IgD-negative memory B cell (primary cell): ENCODE data around the gene PSMD8. TPM values are rescaled to one million over a fixed set of nuclear protein-coding genes. Genes with fewer than 3 reads are reported as not detected.
"Not testable (repeated sequence)": the region's sequence is repeated elsewhere in the genome, so short reads cannot be mapped to it uniquely, and the experiment has no call there.

Source experiments
- H3K27ac Mint-ChIP-seq, 3 donors: one replicate each; pipeline ENCODE4 v1.8.0; 2020 to 2022; ENCODE audit warnings: mild to moderate bottlenecking in 3 of 3, mixed read lengths in 3 of 3, moderate library complexity in 1 of 3
- H3K27me3 Mint-ChIP-seq: one replicate; pipeline ENCODE4 v1.8.0; 2021; ENCODE audit warnings: mixed read lengths
- H3K36me3 Mint-ChIP-seq: one replicate; pipeline ENCODE4 v1.8.0; 2020; ENCODE audit warnings: mild to moderate bottlenecking, mixed read lengths
- H3K4me1 Mint-ChIP-seq, 3 donors: one replicate each; pipeline ENCODE4 v1.8.0; 2020 to 2022; ENCODE audit warnings: mixed read lengths in 3 of 3, mild to moderate bottlenecking in 1 of 3
- H3K4me3 Mint-ChIP-seq, 4 donors: one replicate each; pipeline ENCODE4 v1.8.0; 2020 to 2022; ENCODE audit warnings: mild to moderate bottlenecking in 4 of 4, mixed read lengths in 4 of 4, moderate library complexity in 3 of 4
- H3K9me3 Mint-ChIP-seq, 3 donors: one replicate each; pipeline ENCODE4 v1.8.0; 2020 to 2021; ENCODE audit warnings: mixed read lengths in 3 of 3, mild to moderate bottlenecking in 1 of 3
- polyA plus RNA-seq: library from polyadenylated mRNA; unstranded; fragments of 300-500 nt; fragmentation: Illumina TruSeq; gene quantifications from one replicate; pipeline ENCODE4 v1.2.3, GENCODE V29; 2021

PSMD8 gene
- 191 TPM for polyA plus RNA-seq

DNA sequence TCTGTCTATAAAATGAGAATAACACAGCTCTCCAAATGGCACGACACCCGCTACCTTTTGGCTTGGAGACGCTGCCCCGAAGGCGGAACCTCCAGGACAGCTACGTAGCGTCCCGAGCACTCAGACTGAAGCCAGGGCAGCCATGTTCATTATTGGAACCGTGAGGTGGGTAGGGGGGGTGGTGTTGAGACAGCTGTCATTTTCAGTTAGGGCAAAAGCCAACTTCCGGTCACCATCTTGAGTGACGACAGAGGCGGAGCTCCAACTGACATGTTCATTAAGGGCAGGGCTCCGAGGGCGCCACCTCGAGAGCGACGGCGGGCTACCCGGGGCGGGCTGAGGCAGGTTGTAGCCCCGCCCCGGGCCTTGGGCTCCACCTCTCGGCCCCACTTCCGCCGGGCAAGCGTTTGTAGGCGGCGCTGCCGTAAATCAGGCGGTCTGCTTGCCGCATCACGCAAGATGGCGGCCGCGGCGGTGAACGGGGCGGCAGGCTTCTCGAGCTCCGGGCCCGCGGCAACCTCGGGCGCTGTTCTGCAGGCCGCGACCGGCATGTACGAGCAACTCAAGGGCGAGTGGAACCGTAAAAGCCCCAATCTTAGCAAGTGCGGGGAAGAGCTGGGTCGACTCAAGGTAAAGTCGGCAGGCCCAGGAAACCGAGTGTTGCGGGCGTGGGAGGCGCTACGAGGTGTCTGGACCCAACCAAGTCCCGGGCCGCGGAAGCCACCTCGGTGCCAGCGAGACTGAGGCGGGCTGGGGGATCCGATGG, at the start of gene PSMD8:
Gene PSMD8, plus strand, starts transcription at position 240 of the 766 bp plus-strand sequence. Its CDS starts 31 bp downstream, at position 271.
- peaks cover 8% of the 10 kb centered on the region for H3K36me3 Mint-ChIP-seq

DNA sequence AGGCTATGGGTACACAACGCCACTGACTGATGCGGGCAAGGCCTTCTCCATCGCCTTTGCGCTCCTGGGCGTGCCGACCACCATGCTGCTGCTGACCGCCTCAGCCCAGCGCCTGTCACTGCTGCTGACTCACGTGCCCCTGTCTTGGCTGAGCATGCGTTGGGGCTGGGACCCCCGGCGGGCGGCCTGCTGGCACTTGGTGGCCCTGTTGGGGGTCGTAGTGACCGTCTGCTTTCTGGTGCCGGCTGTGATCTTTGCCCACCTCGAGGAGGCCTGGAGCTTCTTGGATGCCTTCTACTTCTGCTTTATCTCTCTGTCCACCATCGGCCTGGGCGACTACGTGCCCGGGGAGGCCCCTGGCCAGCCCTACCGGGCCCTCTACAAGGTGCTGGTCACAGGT, 47.8 kb upstream of the PSMD8 start:
- H3K27ac Mint-ChIP-seq, result no peak overlapping the region
- no peaks in the 10 kb centered on the region for H3K27me3 Mint-ChIP-seq
- peaks cover 9% of the 10 kb centered on the region for H3K36me3 Mint-ChIP-seq
- H3K4me1 Mint-ChIP-seq, result peaks cover 0 to 2% (median 1%) of the 10 kb centered on the region in 3 donors
- no peaks in the 10 kb centered on the region for H3K9me3 Mint-ChIP-seq
- H3K4me3 Mint-ChIP-seq, result no peak overlapping the region

More for the DNA sequence above, at the start of gene PSMD8:
- Mint-ChIP-seq H3K27me3 (peaks cover 8% of the 10 kb centered on the region), H3K9me3 (no peaks in the 10 kb centered on the region), H3K4me1 (peaks cover 12 to 21% (median 20%) of the 10 kb centered on the region in 3 donors), H3K4me3 (peak within 1 kb of the TSS; percentile 99), H3K27ac (peak within 1 kb of the TSS; percentile 76 to 99 (median 97))

DNA sequence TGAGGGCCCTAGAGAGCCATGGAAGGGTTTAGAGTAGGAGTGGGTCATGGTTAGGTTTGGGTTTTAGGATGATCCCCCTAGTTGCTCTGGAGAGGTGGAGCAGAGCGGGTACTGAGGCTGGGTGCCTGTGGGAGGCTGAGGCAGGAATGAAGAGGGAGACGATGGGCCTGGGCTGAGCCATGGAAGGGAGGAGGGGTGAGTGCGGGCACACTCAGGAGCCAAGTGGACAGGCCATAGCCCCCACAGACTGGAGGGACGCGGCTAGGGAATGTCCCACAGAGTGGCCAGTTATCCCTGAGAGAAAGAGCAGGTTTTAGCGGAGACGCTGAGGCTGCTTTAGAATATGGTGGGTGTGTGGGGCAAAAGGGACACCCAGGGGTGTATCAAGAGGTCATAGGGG, 44.7 kb upstream of the PSMD8 start:
- no peaks in the 10 kb centered on the region for H3K27me3 Mint-ChIP-seq
- peak overlapping the region in 1 of 3 donors; percentile 18 for H3K27ac Mint-ChIP-seq
- H3K9me3 Mint-ChIP-seq, result no peaks in the 10 kb centered on the region
- no peak overlapping the region for H3K4me3 Mint-ChIP-seq
- no peaks in the 10 kb centered on the region for H3K4me1 Mint-ChIP-seq
- peaks cover 9% of the 10 kb centered on the region for H3K36me3 Mint-ChIP-seq

DNA sequence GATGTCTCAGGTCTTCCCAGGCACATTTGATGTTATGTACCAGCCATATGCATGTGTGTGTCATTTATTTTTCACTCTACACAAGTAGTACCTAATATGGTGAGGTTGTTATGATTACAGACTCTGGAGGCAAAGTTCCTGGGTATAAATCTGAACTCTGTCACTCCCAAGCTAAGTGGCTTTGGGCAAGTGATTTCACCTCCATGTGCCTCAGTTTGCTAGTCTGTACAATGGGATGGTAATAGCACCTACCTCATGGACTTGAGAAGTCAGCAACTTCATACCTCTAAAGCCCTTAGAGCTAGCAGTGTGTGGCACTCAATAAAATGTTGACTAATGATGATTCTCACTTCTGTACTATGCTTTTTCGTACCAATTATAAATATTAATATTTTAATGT, 42.6 kb upstream of the PSMD8 start:
- Mint-ChIP-seq H3K27ac (no peak overlapping the region), H3K9me3 (no peaks in the 10 kb centered on the region), H3K4me1 (no peaks in the 10 kb centered on the region), H3K4me3 (no peak overlapping the region), H3K36me3 (peaks cover 9% of the 10 kb centered on the region), H3K27me3 (no peaks in the 10 kb centered on the region)

- peaks cover 3% of the 10 kb centered on the region for H3K36me3 Mint-ChIP-seq
- H3K9me3 Mint-ChIP-seq, result no peaks in the 10 kb centered on the region
- H3K27ac Mint-ChIP-seq, result no peak overlapping the region
- peaks cover 0 to 6% (median 5%) of the 10 kb centered on the region in 3 donors for H3K4me1 Mint-ChIP-seq
- no peaks in the 10 kb centered on the region for H3K27me3 Mint-ChIP-seq
- H3K4me3 Mint-ChIP-seq, result no peak overlapping the region
Measured at GRCh38 chr19:38333245-38333644, 41.1 kb upstream of the PSMD8 start.

DNA sequence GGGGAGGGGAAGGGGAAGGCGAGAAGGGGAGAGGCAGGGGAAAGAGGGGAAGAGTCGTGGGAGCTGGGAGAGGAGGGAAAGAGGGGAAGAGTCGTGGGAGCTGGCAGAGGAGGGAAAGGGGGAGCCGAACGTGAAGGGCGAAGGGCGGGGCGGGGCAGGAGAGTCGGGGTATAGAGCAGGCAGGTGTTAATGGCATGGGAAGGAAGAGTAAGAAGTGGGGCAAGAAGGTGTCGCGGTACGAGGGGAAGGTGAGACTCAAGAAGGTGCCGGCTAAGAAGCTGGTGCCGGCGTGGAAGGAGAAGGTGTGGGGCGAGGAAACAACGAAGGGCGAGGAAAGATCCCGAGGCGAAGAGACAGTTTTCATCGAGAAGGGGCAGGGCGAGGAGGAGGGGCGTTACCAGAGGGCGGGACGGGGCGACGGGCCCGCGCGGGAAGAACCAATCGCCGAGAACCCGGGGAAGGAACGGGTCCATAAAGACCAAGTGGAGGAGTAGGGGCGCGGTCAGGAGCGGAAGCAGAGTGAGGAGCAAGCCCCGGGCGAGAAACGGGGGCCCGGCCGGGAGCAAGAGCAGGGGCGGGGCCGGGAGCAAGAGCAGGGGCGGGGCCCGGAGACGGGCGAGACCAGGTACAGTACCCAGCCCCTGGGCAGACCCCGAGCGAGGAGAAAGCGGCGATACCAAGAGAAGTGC, 38.3 kb upstream of the PSMD8 start:
- H3K27ac Mint-ChIP-seq, result peak overlapping the region; percentile 87 to 99 (median 87)
- H3K27me3 Mint-ChIP-seq, result no peaks in the 10 kb centered on the region
- H3K9me3 Mint-ChIP-seq, result no peaks in the 10 kb centered on the region
- H3K36me3 Mint-ChIP-seq, result no peaks in the 10 kb centered on the region
- H3K4me1 Mint-ChIP-seq, result peaks cover 0 to 11% (median 8%) of the 10 kb centered on the region in 3 donors
- peak overlapping the region; percentile 88 to 99 (median 96) for H3K4me3 Mint-ChIP-seq

DNA sequence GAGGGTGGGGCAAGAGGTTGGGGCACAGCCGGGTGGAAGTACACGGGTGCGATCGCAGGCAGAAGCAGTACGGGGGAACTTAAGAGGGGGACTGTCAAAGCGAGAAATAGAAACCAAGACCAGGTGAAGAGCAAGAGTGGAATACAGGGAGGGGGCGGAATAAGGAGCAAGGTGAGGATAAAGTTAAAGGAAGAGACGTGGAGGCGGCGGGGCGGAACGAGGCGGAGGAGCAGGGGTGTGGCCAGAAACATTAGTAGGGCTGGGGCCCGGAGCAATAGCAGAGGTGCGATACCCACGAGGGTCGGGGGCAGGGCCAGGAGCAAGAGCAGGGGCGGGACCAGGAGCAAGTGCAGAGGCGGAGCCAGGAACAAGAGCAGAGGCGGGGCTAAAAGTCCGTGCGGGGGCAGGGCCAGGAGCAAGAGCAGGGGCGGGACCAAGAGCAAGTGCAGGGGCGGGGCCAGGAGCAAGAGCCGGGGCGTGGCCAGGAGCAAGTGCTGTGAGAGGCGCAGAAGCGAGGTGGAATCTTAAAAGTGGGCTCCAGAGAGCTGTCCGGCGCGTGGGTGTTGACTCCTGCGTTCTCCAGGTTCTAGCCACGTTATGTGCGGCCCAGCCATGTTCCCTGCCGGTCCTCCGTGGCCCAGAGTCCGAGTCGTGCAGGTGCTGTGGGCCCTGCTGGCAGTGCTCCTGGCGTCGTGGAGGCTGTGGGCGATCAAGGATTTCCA, 37.6 kb upstream of the PSMD8 start:
- Mint-ChIP-seq H3K27ac (peak overlapping the region; percentile 87 to 99 (median 87)), H3K27me3 (no peaks in the 10 kb centered on the region), H3K9me3 (no peaks in the 10 kb centered on the region), H3K4me3 (peak overlapping the region; percentile 88 to 99 (median 96)), H3K36me3 (no peaks in the 10 kb centered on the region), H3K4me1 (peaks cover 0 to 11% (median 8%) of the 10 kb centered on the region in 3 donors)

DNA sequence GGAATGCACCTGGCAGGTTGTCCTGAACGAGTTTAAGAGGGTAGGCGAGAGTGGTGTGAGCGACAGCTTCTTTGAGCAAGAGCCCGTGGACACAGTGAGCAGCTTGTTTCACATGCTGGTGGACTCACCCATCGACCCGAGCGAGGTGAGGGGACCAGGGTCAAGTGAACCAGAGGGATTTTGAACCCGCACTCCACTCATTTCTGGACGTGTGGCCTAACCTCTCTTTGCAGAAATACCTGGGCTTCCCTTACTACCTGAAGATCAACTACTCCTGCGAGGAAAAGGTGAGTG, 37.1 kb upstream of the PSMD8 start:
- no peaks in the 10 kb centered on the region for H3K27me3 Mint-ChIP-seq
- H3K4me3 Mint-ChIP-seq, result peak overlapping the region; percentile 88 to 99 (median 96)
- H3K9me3 Mint-ChIP-seq, result no peaks in the 10 kb centered on the region
- peak overlapping the region; percentile 87 to 99 (median 87) for H3K27ac Mint-ChIP-seq
- no peaks in the 10 kb centered on the region for H3K36me3 Mint-ChIP-seq
- peaks cover 0 to 11% (median 8%) of the 10 kb centered on the region in 3 donors for H3K4me1 Mint-ChIP-seq

DNA sequence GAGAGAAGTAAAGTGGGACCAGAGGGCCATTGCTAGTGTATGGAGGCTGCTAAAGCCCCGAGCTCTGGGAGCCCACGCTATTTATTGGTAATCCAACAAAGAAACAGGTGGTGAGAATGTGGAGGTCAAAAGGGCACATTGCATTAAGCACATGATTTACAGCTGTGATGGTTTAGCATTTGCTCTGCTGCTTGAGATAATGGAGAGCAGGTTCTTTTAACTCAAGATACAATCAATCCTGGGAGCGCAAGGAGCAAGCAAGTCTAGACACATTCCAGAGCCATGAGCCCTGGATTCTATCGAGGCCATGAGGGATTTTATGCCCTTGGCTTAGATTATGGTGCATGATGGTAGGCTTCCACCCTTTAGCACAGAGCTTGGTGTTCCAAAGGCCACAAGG, 35.4 kb upstream of the PSMD8 start:
- H3K27ac Mint-ChIP-seq, result peak overlapping the region in 1 of 3 donors; percentile 49

GRCh38 chr19:38340927-38341326, 33.4 kb upstream of the PSMD8 start:
- H3K27ac Mint-ChIP-seq, result no peak overlapping the region

More for the DNA sequence above, 35.4 kb upstream of the PSMD8 start:
- H3K27me3 Mint-ChIP-seq, H3K36me3 Mint-ChIP-seq, H3K9me3 Mint-ChIP-seq: not testable (repeated sequence)
- Mint-ChIP-seq H3K4me3 (peak overlapping the region in 1 of 4 donors; percentile 31), H3K4me1 (peaks cover 0 to 11% (median 8%) of the 10 kb centered on the region in 3 donors)

DNA sequence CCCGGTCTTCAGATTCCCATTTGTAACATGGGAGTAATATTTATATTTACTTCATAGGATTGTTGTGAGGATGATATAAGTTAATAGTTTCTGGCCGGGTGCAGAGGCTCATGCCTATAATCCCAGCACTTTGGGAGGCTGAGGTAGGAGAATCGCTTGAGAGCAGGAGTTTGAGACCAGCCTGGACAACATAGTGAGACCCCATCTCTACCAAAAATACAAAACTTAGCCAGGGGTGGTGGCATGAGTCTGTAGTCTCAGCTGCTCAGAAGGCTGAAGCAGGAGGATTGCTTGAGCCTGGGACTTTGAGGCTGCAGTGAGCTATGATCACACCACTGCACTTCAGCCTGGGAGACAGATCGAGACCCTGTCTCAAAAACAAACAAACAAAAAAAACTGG, 27.5 kb upstream of the PSMD8 start:
- H3K36me3 Mint-ChIP-seq, result peaks cover 5% of the 10 kb centered on the region
- no peak overlapping the region for H3K4me3 Mint-ChIP-seq
- H3K9me3 Mint-ChIP-seq, result no peaks in the 10 kb centered on the region
- H3K4me1 Mint-ChIP-seq, result no peaks in the 10 kb centered on the region
- H3K27me3 Mint-ChIP-seq, result no peaks in the 10 kb centered on the region
- no peak overlapping the region for H3K27ac Mint-ChIP-seq

More at GRCh38 chr19:38340927-38341326, 33.4 kb upstream of the PSMD8 start:
- H3K27me3 Mint-ChIP-seq, result no peaks in the 10 kb centered on the region
- H3K4me1 Mint-ChIP-seq, result peaks cover 0 to 11% (median 8%) of the 10 kb centered on the region in 3 donors
- no peak overlapping the region for H3K4me3 Mint-ChIP-seq
- H3K9me3 Mint-ChIP-seq, result no peaks in the 10 kb centered on the region
- H3K36me3 Mint-ChIP-seq, result peaks cover 3% of the 10 kb centered on the region

- Mint-ChIP-seq H3K4me3 (no peak overlapping the region), H3K36me3 (peaks cover 3% of the 10 kb centered on the region), H3K9me3 (no peaks in the 10 kb centered on the region), H3K27ac (no peak overlapping the region), H3K4me1 (no peaks in the 10 kb centered on the region), H3K27me3 (no peaks in the 10 kb centered on the region)
Measured at GRCh38 chr19:38350883-38351282, 23.5 kb upstream of the PSMD8 start.

GRCh38 chr19:38351865-38352395, 22.4 kb upstream of the PSMD8 start:
- peaks cover 2% of the 10 kb centered on the region for H3K36me3 Mint-ChIP-seq
- no peaks in the 10 kb centered on the region for H3K4me1 Mint-ChIP-seq
- H3K4me3 Mint-ChIP-seq, result no peak overlapping the region
- no peaks in the 10 kb centered on the region for H3K9me3 Mint-ChIP-seq
- H3K27ac Mint-ChIP-seq, result no peak overlapping the region
- no peaks in the 10 kb centered on the region for H3K27me3 Mint-ChIP-seq

DNA sequence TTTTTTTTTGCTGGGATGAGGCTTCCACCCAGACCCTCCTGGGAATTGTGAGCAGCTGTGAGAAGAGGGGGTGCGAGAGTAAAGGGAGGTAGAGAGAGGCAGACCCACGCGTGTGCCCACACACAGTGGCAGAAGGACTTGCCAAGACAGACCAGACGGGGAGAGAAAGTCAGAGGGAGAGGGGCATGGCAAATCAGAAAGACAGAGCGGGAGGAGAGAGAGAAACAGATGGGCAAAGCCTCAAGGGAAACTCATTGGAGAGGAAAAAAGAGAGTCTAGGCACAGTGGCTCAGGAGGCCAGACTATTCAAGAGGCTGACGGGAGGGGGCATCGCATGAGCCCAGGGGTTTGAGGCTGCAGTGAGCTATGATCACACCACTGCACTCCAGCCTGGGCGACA, 21.8 kb upstream of the PSMD8 start:
- Mint-ChIP-seq H3K4me3 (no peak overlapping the region), H3K4me1 (no peaks in the 10 kb centered on the region), H3K27me3 (no peaks in the 10 kb centered on the region), H3K27ac (no peak overlapping the region), H3K9me3 (no peaks in the 10 kb centered on the region), H3K36me3 (peaks cover 2% of the 10 kb centered on the region)
